ENCODE results near the gene NFIA. TPM values are rescaled to one million over a fixed set of nuclear protein-coding genes. Genes with fewer than 3 reads are reported as not detected.

Gene NFIA
- total RNA-seq, 2 donors from 2014 or later: 5.0 to 5.2 TPM

DNA sequence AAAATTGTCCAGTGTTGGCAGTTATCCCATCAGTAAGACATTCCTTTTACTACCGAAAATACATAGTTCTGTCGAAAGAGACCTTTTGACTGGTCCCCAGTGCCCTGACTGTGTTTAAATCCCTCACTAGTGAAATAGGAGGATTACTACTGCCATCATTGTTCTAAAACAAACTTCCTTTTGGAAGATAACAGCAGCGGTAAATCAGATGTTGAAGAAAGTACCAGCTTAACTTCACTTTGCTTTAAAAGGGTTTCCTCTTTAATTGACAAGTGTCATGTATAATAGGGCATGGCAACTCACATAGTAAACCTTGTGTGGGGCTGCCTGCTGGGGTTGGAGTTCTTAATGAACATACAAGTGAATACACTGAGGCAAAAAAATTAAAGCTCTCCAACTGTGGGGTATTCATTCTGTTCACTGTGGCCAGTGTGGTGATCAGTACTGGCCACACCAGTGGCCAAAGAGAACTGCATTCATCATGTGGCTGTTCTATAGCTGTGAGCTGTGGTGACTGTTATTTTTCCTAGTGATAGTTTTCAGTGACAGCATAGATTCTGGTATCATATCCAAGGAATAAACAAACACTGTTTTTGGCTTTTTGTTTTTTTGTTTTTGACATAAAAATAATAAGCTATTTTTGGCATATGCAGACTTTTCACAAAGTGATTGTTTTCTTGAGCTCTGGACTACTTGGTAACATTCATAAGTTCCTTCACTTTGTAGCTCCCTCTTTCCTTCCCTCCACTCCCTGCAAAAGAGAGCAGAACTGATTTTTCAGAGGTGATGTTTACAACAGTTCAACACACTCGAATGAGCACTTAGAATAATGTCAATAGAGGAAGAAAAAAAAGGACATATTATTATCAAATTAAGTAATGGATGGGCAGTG is 74.5 kb downstream of the NFIA start:
- Mint-ChIP-seq H3K4me1 (peaks cover 7% of the 10 kb centered on the region), H3K27me3 (no peaks in the 10 kb centered on the region), H3K4me3 (peak overlapping the region; percentile 25), H3K27ac (peak overlapping the region; percentile 11), H3K36me3 (ENCODE audit: low read depth) (no peaks in the 10 kb centered on the region)
- DNase-seq: no peak
- ATAC-seq: no peak
- H3K9me3 ChIP-seq (ENCODE audit: control insufficient read depth, low read length, poor library complexity, severe bottlenecking): no peaks in the 10 kb centered on the region

DNA sequence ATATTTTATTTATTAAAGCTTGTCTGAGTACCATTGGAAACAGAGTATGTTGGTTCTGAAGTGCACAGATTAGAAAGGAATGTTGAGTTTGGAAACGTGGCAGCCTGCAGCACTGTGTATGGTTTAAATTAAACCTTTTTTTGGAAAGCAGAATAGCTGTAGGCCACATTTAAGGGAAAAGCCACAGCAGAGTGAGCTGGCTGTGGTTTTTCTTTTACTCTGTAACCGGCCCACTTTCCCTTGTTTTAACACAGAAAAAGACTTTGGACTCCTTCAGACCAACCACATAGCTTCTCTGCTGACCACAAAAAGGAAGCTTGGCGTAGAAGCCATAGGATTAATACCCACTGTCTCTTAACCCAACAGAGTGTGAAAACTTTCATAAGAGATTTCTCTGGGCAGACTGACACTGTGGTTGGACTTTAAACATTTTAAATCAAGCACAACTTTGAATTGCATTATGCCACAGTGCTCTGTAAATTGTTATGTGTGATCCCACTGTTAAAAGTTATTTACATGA is 75.2 kb downstream of the NFIA start:
- Mint-ChIP-seq H3K36me3 (ENCODE audit: low read depth) (no peaks in the 10 kb centered on the region), H3K4me3 (no peak overlapping the region), H3K27ac (peak overlapping the region; percentile 11), H3K4me1 (peaks cover 7% of the 10 kb centered on the region), H3K27me3 (no peaks in the 10 kb centered on the region)
- no peaks in the 10 kb centered on the region for H3K9me3 ChIP-seq (ENCODE audit: control insufficient read depth, low read length, poor library complexity, severe bottlenecking)
- DNase-seq (no peak), ATAC-seq (peak; percentile 28)

DNA sequence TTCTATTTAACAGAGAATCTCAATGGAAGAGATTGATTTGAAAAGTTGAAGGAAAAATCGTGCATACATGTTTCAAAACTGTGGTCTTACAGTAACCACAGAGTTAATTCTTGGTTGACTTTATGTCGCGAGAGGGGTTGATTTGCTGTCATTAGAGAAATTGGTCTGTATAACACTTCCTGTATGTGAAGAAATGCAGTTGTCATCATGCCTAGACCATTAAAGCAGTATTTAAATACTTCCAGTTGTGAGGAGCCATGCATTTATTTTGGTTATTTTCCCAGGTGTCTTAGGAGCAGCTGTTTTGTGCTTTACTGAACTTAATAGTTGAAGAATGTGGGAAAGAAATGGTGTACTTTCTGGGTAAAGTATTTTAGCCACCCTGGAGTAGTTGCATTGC is 76.2 kb downstream of the NFIA start:
- ATAC-seq: no peak
- H3K27ac Mint-ChIP-seq: no peak overlapping the region
- H3K27me3 Mint-ChIP-seq: no peaks in the 10 kb centered on the region
- no peak for DNase-seq
- H3K36me3 Mint-ChIP-seq (ENCODE audit: low read depth): no peaks in the 10 kb centered on the region
- H3K4me1 Mint-ChIP-seq: peaks cover 7% of the 10 kb centered on the region
- no peaks in the 10 kb centered on the region for H3K9me3 ChIP-seq (ENCODE audit: control insufficient read depth, low read length, poor library complexity, severe bottlenecking)
- no peak overlapping the region for H3K4me3 Mint-ChIP-seq

DNA sequence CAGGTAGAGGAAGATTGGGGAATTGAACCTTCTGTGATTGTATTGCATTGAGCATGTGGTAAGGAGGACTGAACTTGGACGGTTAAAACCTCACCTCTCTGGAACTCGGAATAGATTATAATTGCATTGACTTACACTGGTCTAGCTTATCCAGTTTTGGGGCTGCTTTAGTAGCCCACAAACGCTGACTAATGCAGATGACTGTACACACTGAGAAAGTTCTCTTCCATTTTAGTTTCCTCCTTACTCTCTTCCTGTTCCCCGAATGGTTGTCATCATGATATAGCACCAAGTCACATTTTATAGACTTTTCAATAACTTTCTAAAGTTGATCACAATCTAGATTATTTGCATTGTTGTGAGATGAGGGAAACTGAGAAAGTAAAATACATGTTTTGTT is 78.2 kb downstream of the NFIA start:
- no peaks in the 10 kb centered on the region for H3K9me3 ChIP-seq (ENCODE audit: control insufficient read depth, low read length, poor library complexity, severe bottlenecking)
- Mint-ChIP-seq H3K4me1 (peaks cover 7% of the 10 kb centered on the region), H3K27ac (no peak overlapping the region), H3K36me3 (ENCODE audit: low read depth) (no peaks in the 10 kb centered on the region), H3K4me3 (no peak overlapping the region), H3K27me3 (no peaks in the 10 kb centered on the region)
- DNase-seq (no peak), ATAC-seq (no peak)

DNA sequence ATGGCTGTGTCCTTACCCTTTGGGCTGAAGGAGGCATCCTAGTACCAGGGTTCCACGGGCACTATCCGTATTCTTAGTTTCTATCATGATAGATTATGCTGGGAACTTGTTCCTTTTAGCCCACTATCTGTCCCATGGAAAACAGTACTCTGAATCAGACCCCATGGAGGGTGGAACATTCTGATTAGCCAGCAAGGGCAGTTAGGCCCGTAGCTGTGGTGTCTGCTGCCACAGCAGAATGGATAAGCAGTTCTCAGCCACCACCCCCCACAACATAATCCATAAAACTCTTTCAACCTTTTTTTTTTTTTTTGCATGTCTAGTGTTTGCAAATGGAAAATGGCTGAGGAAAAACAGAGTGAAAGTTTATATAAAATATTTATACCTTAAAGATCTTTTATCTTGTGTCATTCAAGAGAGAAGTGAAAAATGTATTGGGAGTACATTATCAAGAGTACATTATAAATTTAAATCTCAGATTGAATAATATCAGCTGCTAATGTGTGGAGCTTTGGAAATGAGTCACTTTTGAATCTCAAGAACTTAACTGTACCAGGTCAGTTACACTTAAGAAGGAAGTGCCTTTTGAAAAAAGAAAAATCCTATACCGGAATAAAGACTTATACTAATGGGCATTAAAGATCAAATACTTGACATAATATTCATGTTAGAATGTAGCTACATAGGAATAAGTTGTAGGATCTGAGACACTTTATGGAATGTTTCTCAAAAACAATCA is 80.3 kb downstream of the NFIA start:
- Mint-ChIP-seq H3K27me3 (no peaks in the 10 kb centered on the region), H3K27ac (no peak overlapping the region), H3K36me3 (ENCODE audit: low read depth) (no peaks in the 10 kb centered on the region), H3K4me3 (no peak overlapping the region), H3K4me1 (peaks cover 3% of the 10 kb centered on the region)
- DNase-seq (no peak), ATAC-seq (no peak)
- no peaks in the 10 kb centered on the region for H3K9me3 ChIP-seq (ENCODE audit: control insufficient read depth, low read length, poor library complexity, severe bottlenecking)

DNA sequence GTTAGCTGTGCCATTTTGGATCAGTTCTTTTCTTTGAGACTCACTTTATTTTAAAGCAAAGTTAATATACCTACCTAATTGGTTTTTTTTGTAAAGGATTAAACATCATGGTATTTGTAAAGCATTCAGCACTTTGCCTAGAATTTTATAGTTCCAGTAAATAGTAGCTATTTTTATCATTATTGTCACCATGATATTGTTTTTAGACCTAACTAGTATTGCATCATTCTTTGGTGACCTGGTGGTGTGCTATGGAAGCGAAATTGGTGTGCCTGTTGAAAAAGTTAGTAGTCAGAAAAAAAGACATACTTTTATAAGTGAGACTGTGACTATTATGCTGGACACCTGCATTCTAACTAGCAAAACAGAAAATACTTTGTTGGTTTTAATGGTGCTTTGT is 81.0 kb downstream of the NFIA start:
- ATAC-seq: no peak
- no peak overlapping the region for H3K27ac Mint-ChIP-seq
- no peak overlapping the region for H3K4me3 Mint-ChIP-seq
- no peaks in the 10 kb centered on the region for H3K36me3 Mint-ChIP-seq (ENCODE audit: low read depth)
- DNase-seq: no peak
- H3K27me3 Mint-ChIP-seq: no peaks in the 10 kb centered on the region
- no peaks in the 10 kb centered on the region for H3K9me3 ChIP-seq (ENCODE audit: control insufficient read depth, low read length, poor library complexity, severe bottlenecking)
- peaks cover 2% of the 10 kb centered on the region for H3K4me1 Mint-ChIP-seq

DNA sequence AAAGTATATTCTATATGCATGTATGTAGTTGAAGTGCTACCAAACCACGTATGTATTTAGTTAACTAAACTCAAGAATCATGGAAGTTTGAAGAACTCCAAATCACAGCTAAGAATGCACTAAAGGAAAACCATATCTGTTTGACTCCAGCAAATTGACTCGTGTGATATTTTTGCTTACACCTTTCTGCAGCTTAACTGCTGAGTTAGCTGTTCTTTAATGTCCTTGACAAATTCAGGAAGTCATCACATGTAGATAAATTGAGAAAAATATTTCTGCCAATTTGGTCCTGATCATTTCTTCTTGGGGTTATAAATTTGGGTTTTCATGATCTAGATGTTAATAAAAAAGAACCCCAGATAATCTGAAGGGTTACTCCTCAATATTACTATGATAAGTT is 83.0 kb downstream of the NFIA start:
- ATAC-seq (no peak), DNase-seq (no peak)
- Mint-ChIP-seq H3K27ac (no peak overlapping the region), H3K27me3 (no peaks in the 10 kb centered on the region), H3K36me3 (ENCODE audit: low read depth) (no peaks in the 10 kb centered on the region), H3K4me1 (no peaks in the 10 kb centered on the region), H3K4me3 (no peak overlapping the region)
- H3K9me3 ChIP-seq (ENCODE audit: control insufficient read depth, low read length, poor library complexity, severe bottlenecking): no peaks in the 10 kb centered on the region

DNA sequence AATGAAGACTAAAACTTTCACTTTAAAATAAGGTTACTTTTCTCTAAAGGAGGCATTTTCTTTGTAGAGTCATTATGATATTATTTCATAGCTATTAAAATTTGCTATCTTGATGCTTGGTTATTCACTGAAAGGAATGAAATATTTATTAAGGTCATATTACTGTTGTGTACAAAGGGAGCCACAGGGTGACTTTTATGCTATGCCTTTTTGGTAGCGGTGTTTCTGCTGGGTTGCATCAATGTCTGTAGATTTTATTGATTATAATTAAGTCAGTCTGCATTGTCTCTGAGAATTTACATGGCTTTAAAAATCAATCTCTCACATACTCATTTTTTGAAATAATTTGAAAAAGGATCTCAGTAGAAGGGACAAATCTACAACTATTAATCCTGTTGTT is 84.9 kb downstream of the NFIA start:
- DNase-seq (no peak), ATAC-seq (no peak)
- H3K4me3 Mint-ChIP-seq: no peak overlapping the region
- no peaks in the 10 kb centered on the region for H3K36me3 Mint-ChIP-seq (ENCODE audit: low read depth)
- no peak overlapping the region for H3K27ac Mint-ChIP-seq
- H3K9me3 ChIP-seq (ENCODE audit: control insufficient read depth, low read length, poor library complexity, severe bottlenecking): no peaks in the 10 kb centered on the region
- no peaks in the 10 kb centered on the region for H3K4me1 Mint-ChIP-seq
- no peaks in the 10 kb centered on the region for H3K27me3 Mint-ChIP-seq

DNA sequence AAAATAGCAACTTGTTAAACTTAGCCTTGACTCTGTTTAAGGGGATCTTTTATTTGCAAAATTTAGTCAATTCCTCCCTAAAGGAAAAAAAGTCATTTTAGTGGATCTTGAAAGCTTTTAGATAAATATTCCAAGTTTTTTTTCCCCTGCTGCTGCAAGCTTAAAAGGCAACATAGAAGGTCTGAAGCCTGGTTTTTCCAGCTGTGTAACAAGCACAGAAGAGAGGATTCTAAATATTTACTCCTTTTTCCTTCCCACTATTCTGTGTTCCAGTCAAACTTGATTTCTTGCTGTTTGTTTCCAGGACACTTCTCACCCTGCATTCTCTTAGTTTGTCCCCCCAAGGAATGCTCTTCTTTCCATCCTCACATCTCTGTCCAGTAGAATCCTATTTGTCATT is 86.7 kb downstream of the NFIA start:
- no peaks in the 10 kb centered on the region for H3K27me3 Mint-ChIP-seq
- DNase-seq (no peak), ATAC-seq (no peak)
- no peak overlapping the region for H3K4me3 Mint-ChIP-seq
- H3K4me1 Mint-ChIP-seq: no peaks in the 10 kb centered on the region
- no peaks in the 10 kb centered on the region for H3K9me3 ChIP-seq (ENCODE audit: control insufficient read depth, low read length, poor library complexity, severe bottlenecking)
- H3K27ac Mint-ChIP-seq: no peak overlapping the region
- no peaks in the 10 kb centered on the region for H3K36me3 Mint-ChIP-seq (ENCODE audit: low read depth)

DNA sequence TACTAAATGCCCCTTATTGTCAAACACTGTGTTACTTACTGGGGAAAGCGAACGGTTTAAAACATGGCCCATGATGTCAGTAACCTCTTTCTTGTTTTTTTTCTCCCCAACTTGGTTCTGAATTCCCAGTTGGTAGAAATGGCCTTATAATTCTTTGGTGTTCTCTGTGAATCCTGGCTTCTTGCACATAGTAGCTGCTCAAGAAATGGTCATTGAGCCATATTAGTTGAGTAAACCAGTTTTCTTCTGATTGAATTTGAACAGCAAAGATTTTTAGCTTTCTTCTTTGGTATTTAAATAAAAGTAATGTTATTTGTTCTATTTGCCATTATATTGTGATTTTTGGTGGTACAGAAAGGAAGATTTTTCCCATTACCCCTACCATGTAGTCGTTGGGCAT is 87.3 kb downstream of the NFIA start:
- Mint-ChIP-seq H3K4me1 (no peaks in the 10 kb centered on the region), H3K36me3 (ENCODE audit: low read depth) (no peaks in the 10 kb centered on the region), H3K4me3 (no peak overlapping the region), H3K27me3 (no peaks in the 10 kb centered on the region), H3K27ac (no peak overlapping the region)
- H3K9me3 ChIP-seq (ENCODE audit: control insufficient read depth, low read length, poor library complexity, severe bottlenecking): no peaks in the 10 kb centered on the region
- DNase-seq (no peak), ATAC-seq (no peak)

DNA sequence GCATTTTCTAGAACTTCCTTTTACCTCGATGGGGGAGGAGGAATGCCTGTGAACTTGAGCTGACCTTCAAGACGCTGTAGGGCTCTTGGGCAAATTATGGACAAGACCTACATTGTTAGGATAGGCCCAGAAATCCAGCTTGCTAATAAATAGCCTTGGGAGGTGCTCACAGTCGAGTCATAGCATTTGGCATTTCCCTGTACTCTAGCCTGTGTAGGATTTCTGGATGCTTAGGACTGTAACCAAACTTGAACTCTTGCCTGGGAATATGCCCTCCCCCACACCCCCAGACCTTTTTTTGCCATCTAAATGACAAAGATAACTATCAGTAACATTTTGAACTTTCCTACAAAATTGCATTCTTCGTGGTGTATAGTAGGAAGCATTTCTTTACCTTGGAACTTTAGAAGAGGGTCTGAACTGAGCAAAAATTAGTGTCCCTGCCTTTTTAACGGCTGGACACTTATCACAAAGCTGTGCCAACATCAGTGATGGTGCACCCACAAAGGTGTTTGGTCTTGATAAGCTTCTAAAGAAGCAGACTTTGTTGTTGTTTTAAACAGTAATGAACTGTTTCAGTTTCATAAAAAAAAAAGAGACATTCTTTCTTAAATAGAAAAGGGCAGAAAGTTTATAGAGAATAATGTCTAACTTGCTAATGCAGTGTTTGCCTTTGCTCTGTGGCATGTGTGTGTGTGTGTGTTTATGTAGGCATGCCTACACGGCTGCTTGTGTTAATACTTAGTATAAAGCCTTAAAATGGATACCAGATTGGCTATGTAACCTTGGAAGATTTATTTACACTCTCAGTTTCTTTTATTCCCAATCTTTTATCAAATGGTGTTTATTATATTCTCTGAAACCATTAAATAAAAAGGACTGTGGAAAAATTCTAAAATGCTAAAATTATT is 88.2 kb downstream of the NFIA start:
- ATAC-seq: no peak
- no peaks in the 10 kb centered on the region for H3K36me3 Mint-ChIP-seq (ENCODE audit: low read depth)
- no peak overlapping the region for H3K4me3 Mint-ChIP-seq
- H3K9me3 ChIP-seq (ENCODE audit: control insufficient read depth, low read length, poor library complexity, severe bottlenecking): no peaks in the 10 kb centered on the region
- H3K27ac Mint-ChIP-seq: no peak overlapping the region
- DNase-seq: no peak
- H3K27me3 Mint-ChIP-seq: no peaks in the 10 kb centered on the region
- H3K4me1 Mint-ChIP-seq: no peaks in the 10 kb centered on the region

DNA sequence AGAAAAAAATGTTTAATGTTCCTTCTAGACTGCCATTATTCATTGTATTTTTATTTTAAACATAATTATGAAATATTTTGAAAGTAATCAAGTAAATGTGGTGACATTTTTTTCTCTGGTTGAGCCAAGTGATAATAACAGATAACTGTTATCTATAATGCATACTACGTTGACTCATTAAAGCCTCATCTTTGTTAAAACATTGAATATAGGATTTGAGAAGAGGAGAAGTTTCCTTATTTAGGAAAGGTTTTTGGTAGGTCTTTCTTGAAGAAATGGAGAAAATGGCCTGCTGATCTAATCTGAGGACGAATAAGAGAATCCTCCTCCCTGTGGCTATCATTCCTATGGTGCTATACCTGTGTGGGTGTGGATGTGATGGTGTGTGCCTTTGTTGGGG is 89.0 kb downstream of the NFIA start:
- ATAC-seq (no peak), DNase-seq (no peak)
- H3K4me3 Mint-ChIP-seq: no peak overlapping the region
- H3K4me1 Mint-ChIP-seq: no peaks in the 10 kb centered on the region
- H3K27me3 Mint-ChIP-seq: no peaks in the 10 kb centered on the region
- no peak overlapping the region for H3K27ac Mint-ChIP-seq
- no peaks in the 10 kb centered on the region for H3K36me3 Mint-ChIP-seq (ENCODE audit: low read depth)
- H3K9me3 ChIP-seq (ENCODE audit: control insufficient read depth, low read length, poor library complexity, severe bottlenecking): no peaks in the 10 kb centered on the region

DNA sequence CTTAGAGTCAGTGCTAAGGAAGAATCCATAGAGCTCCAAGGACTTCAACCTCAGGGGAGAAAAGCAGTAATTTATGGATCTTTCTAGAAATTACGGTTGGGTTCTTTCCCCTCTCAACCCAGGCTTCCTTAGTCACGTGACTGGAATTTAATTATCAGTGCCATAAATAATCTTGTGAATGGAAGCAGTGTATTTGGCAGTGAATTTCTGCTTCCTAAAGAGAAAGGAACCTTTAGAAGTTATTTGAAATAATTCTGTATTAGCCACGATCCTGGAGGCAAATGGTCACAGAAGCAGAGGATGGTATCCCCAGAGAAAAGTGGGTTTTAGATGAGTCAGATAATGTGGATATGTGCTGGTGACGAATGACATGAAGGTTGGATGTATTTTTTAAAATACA is 89.6 kb downstream of the NFIA start:
- H3K36me3 Mint-ChIP-seq (ENCODE audit: low read depth): no peaks in the 10 kb centered on the region
- no peaks in the 10 kb centered on the region for H3K4me1 Mint-ChIP-seq
- no peak for DNase-seq
- no peaks in the 10 kb centered on the region for H3K27me3 Mint-ChIP-seq
- H3K9me3 ChIP-seq (ENCODE audit: control insufficient read depth, low read length, poor library complexity, severe bottlenecking): no peaks in the 10 kb centered on the region
- no peak overlapping the region for H3K27ac Mint-ChIP-seq
- ATAC-seq: no peak
- no peak overlapping the region for H3K4me3 Mint-ChIP-seq

Measured in T-helper 17 cell (primary cell).